Small intestine (tissue), 7 donors: ENCODE data around the gene GRK5. TPM values are rescaled to one million over a fixed set of nuclear protein-coding genes. Genes with fewer than 3 reads are reported as not detected.

Experiments used
- DNase-seq, 2 donors: peaks; one replicate each; pipeline versions ENCODE4 v3.0.0 to v3.0.0-alpha.2; 2013
- FAIRE-seq: peaks from 2 replicates; lab custom pipeline; 2012; peaks lifted over from hg19 to GRCh38; lab: Jason Lieb, UNC
- H3K27ac ChIP-seq, 3 donors: one replicate each; pipeline ENCODE4 v1.5.1; 2013; ENCODE audit warnings: low read length in 2 of 3, mild to moderate bottlenecking in 2 of 3, control low read depth in 1 of 3, inconsistent platforms in 1 of 3, low read depth in 1 of 3, moderate library complexity in 1 of 3
- H3K27me3 ChIP-seq, 3 donors: one replicate each; pipeline ENCODE4 v1.6.1; 2013; ENCODE audit warnings: low read length in 3 of 3, inconsistent platforms in 1 of 3; ENCODE audit not compliant: control insufficient read depth in 3 of 3, insufficient read depth in 3 of 3
- H3K36me3 ChIP-seq, 3 donors: one replicate each; pipeline ENCODE4 v1.6.1; 2013; ENCODE audit warnings: low read length in 3 of 3, inconsistent platforms in 1 of 3, low read depth in 1 of 3, mild to moderate bottlenecking in 1 of 3, moderate library complexity in 1 of 3; ENCODE audit not compliant: control insufficient read depth in 3 of 3, insufficient read depth in 2 of 3
- H3K4me1 ChIP-seq, 3 donors: one replicate each; pipeline ENCODE4 v1.6.1; 2013; ENCODE audit warnings: low read length in 2 of 3, inconsistent platforms in 1 of 3, low read depth in 1 of 3, mild to moderate bottlenecking in 1 of 3, moderate library complexity in 1 of 3; ENCODE audit not compliant: control insufficient read depth in 3 of 3, insufficient read depth in 2 of 3
- H3K4me3 ChIP-seq, 3 donors: one replicate each; pipeline ENCODE4 v1.5.1; 2013; ENCODE audit warnings: low read length in 3 of 3, control low read depth in 1 of 3, inconsistent platforms in 1 of 3, low read depth in 1 of 3, mild to moderate bottlenecking in 1 of 3, moderate library complexity in 1 of 3
- H3K9me3 ChIP-seq, 2 donors: one replicate each; pipeline ENCODE4 v1.6.1; 2013; ENCODE audit warnings: low read depth in 1 of 2, low read length in 1 of 2; ENCODE audit not compliant: control insufficient read depth in 2 of 2, insufficient read depth in 1 of 2
- WGBS, 3 donors: extraction: QIAGEN DNeasy Blood & Tissue Kit; methylation state at CpG; one replicate each; pipeline ENCODE4 v1.1.7; 2013; 5-methylcytosine and 5-hydroxymethylcytosine counted together
- polyA plus RNA-seq, 4 donors: library from polyadenylated mRNA; stranded (reverse) in 3 of 4; unstranded in 1 of 4; fragments of 200-250 nt in 3 of 4; fragments of 120-200 nt in 1 of 4; gene quantifications; one replicate each; pipeline versions ENCODE4 v1.2.1 to v1.2.3, GENCODE V29; 2013
- donor health status: healthy with polysubstance abuse.
- donor health status: control.
- donor health status: control.
- donor health status: Bipolar disorder and iron deficiency.
- donor health status: healthy.

Gene GRK5
- polyA plus RNA-seq, 4 donors = 21.6 to 50.5 (median 26.0) TPM

- Histone ChIP-seq H3K9me3 (peaks cover 0 to 2% of the 10 kb centered on the region in 2 donors), H3K4me1 (peaks cover 0 to 9% (median 8%) of the 10 kb centered on the region in 3 donors), H3K36me3 (peaks cover 3 to 54% (median 3%) of the 10 kb centered on the region in 3 donors), H3K27ac (peak overlapping the region in 1 of 3 donors; percentile 2), H3K4me3 (no peak overlapping the region), H3K27me3 (no peaks in the 10 kb centered on the region)
- WGBS, 3 donors = 79 to 86% (median 83%) methylated on average over 8 of the region's 8 CpGs
- DNase-seq (no peak), FAIRE-seq (no peak)
These were observed 130.5 kb downstream of the GRK5 start for GRCh38 chr10:119337796-119338432.

- WGBS, 3 donors = 90 to 96% (median 95%) methylated on average over 9 of the region's 9 CpGs
- H3K9me3 ChIP-seq = no peaks in the 10 kb centered on the region
- FAIRE-seq (no peak), DNase-seq (no peak)
- no peaks in the 10 kb centered on the region for H3K27me3 ChIP-seq
- peaks cover 0 to 9% (median 8%) of the 10 kb centered on the region in 3 donors for H3K4me1 ChIP-seq
- peaks cover 0 to 52% (median under 1%) of the 10 kb centered on the region in 3 donors for H3K36me3 ChIP-seq
- H3K4me3 ChIP-seq = no peak overlapping the region
- H3K27ac ChIP-seq = no peak overlapping the region
These were observed 131.7 kb downstream of the GRK5 start for GRCh38 chr10:119339109-119339508.

GRCh38 chr10:119340893-119341458, 133.6 kb downstream of the GRK5 start:
- Histone ChIP-seq H3K36me3 (peaks cover 0 to 57% (median 0%) of the 10 kb centered on the region in 3 donors), H3K9me3 (no peaks in the 10 kb centered on the region), H3K27me3 (no peaks in the 10 kb centered on the region), H3K27ac (peak overlapping the region in 2 of 3 donors; percentile 45 to 53), H3K4me3 (no peak overlapping the region), H3K4me1 (peaks cover 0 to 9% (median 8%) of the 10 kb centered on the region in 3 donors)
- no peak for FAIRE-seq
- 74 to 89% (median 84%) methylated on average over 10 of the region's 10 CpGs for WGBS, 3 donors
- peak in 1 of 2 donors; percentile 37 for DNase-seq

- Histone ChIP-seq H3K9me3 (no peaks in the 10 kb centered on the region), H3K4me1 (peaks cover 0 to 9% (median 8%) of the 10 kb centered on the region in 3 donors), H3K36me3 (peaks cover 0 to 57% (median 0%) of the 10 kb centered on the region in 3 donors), H3K27me3 (no peaks in the 10 kb centered on the region), H3K27ac (peak overlapping the region; percentile 5 to 63 (median 12)), H3K4me3 (no peak overlapping the region)
- WGBS, 3 donors = 60 to 77% (median 76%) methylated on average over 15 of the region's 15 CpGs
- DNase-seq = peak in 1 of 2 donors; percentile 67
- FAIRE-seq = no peak
These were observed 134.3 kb downstream of the GRK5 start for GRCh38 chr10:119341459-119342301.

GRCh38 chr10:119342335-119342734, 135.0 kb downstream of the GRK5 start:
- Histone ChIP-seq H3K27me3 (no peaks in the 10 kb centered on the region), H3K36me3 (peaks cover 0 to 57% (median 0%) of the 10 kb centered on the region in 3 donors), H3K27ac (peak overlapping the region in 1 of 3 donors; percentile 63), H3K9me3 (no peaks in the 10 kb centered on the region), H3K4me3 (no peak overlapping the region), H3K4me1 (peaks cover 0 to 9% (median 8%) of the 10 kb centered on the region in 3 donors)
- 82 to 91% (median 87%) methylated on average over 9 of the region's 9 CpGs for WGBS, 3 donors
- FAIRE-seq (no peak), DNase-seq (no peak)

GRCh38 chr10:119343011-119343601, 135.7 kb downstream of the GRK5 start:
- no peak for FAIRE-seq
- H3K4me3 ChIP-seq = no peak overlapping the region
- peak overlapping the region in 1 of 3 donors; percentile 63 for H3K27ac ChIP-seq
- H3K27me3 ChIP-seq = no peaks in the 10 kb centered on the region
- 83 to 89% (median 84%) methylated on average over 9 of the region's 9 CpGs for WGBS, 3 donors
- H3K9me3 ChIP-seq = no peaks in the 10 kb centered on the region
- DNase-seq = no peak
- peaks cover 0 to 63% (median 0%) of the 10 kb centered on the region in 3 donors for H3K36me3 ChIP-seq
- H3K4me1 ChIP-seq = peaks cover 0 to 9% (median 8%) of the 10 kb centered on the region in 3 donors

- Histone ChIP-seq H3K27ac (no peak overlapping the region), H3K36me3 (peaks cover 0 to 67% (median 2%) of the 10 kb centered on the region in 3 donors), H3K9me3 (no peaks in the 10 kb centered on the region), H3K4me3 (no peak overlapping the region), H3K27me3 (no peaks in the 10 kb centered on the region), H3K4me1 (peaks cover 0 to 12% (median 8%) of the 10 kb centered on the region in 3 donors)
- no peak for FAIRE-seq
- DNase-seq = no peak
- 96 to 97% (median 96%) methylated on average over 12 of the region's 12 CpGs for WGBS, 3 donors
These were observed 137.0 kb downstream of the GRK5 start for GRCh38 chr10:119344381-119344780.
